ENCODE measurements around the gene VAT1. TPM values are rescaled to one million over a fixed set of nuclear protein-coding genes. Genes with fewer than 3 reads are reported as not detected.

Gene VAT1
- polyA plus RNA-seq, 1 of the 3 experiments (the other 2 are of a cell fraction) = 170 TPM

- TF ChIP-seq RFX5 (IDR thresholded peaks at IDR 0.05; ENCODE audit: low read length) (no peak), POLR2AphosphoS5 (IDR thresholded peaks at IDR 0.05; ENCODE audit: low read depth, low read length) (no peak), CTCF (IDR thresholded peaks at IDR 0.05) (no peak), YY1 (IDR thresholded peaks at IDR 0.05; ENCODE audit: low read depth) (no peak), FOXM1 (IDR thresholded peaks at IDR 0.05; ENCODE audit: low read depth) (no peak), ZBTB33 (IDR thresholded peaks at IDR 0.05; ENCODE audit: borderline replicate concordance, low read depth) (no peak), TAF1 (IDR thresholded peaks at IDR 0.05; ENCODE audit: borderline replicate concordance, low read depth, low read length) (no peak), MEF2A (IDR thresholded peaks at IDR 0.05; ENCODE audit: borderline replicate concordance, low read depth) (no peak), TCF12 (IDR thresholded peaks at IDR 0.05) (no peak), SMC3 (IDR thresholded peaks at IDR 0.05; ENCODE audit: low read depth, low read length) (no peak)
These were observed 6.6 kb downstream of the VAT1 start (continued) for GRCh38 chr17:43015579-43015978.

GRCh38 chr17:43014649-43015542 lies 7.3 kb downstream of the VAT1 start:
- no peaks in the 10 kb centered on the region for H3K9me2 ChIP-seq
- TF ChIP-seq FOSL2 (IDR thresholded peaks at IDR 0.05; ENCODE audit: borderline replicate concordance, low read depth) (no peak), EZH2phosphoT487 (IDR thresholded peaks at IDR 0.05; ENCODE audit: borderline replicate concordance, low read depth) (no peak), EP300 (IDR thresholded peaks at IDR 0.05; ENCODE audit: borderline replicate concordance in 1 of 2, low read depth in 1 of 2, low read length in 1 of 2) (no peak), MXI1 (IDR thresholded peaks at IDR 0.05; ENCODE audit: low read depth, low read length) (no peak), RXRA (IDR thresholded peaks at IDR 0.05; ENCODE audit: borderline replicate concordance, low read depth) (no peak)
- no peak for DNase-seq
- no peak overlapping the region for H3K4me2 ChIP-seq
- no peaks in the 10 kb centered on the region for H3F3A ChIP-seq (replicated peaks; ENCODE audit: insufficient read depth)
- H3K36me3 ChIP-seq (replicated peaks in 1 of 2; ENCODE audit: control insufficient read depth in 1 of 2, insufficient read depth in 2 of 2, low read length in 1 of 2) = peaks cover 15 to 29% of the 10 kb centered on the region in 2 experiments
- no peak overlapping the region for H3K4me3 ChIP-seq (ENCODE audit: low read depth in 2 of 2, low read length in 1 of 2)
- no peaks in the 10 kb centered on the region for H3K9me3 ChIP-seq
- WGBS (ENCODE audit: low lambda C conversion rate) = 94% methylated on average over 7 of the region's 8 CpGs
- peaks cover 0 to 20% of the 10 kb centered on the region in 2 experiments; a peak in 2 of 4 replicates for H3K4me1 ChIP-seq (ENCODE audit: control insufficient read depth in 1 of 2, insufficient read depth in 2 of 2, low read depth in 1 of 2, low read length in 1 of 2)
- no peaks in the 10 kb centered on the region for H3K27me3 ChIP-seq (ENCODE audit: insufficient read depth)
- no peak overlapping the region for H3K9ac ChIP-seq
- CTCF ChIA-PET = interaction anchor here (0.7 to 0.8 kb wide), 2 partner anchors 16 to 190 kb away, joined by 3 to 4 read pairs; no protein-coding TSS in a partner anchor
- POLR2A ChIA-PET = interaction anchor here (1.0 kb wide), 1 partner anchor 17 kb away, joined by 3 read pairs; the partner anchor contains the start of gene RPL27
- H3K79me2 ChIP-seq (ENCODE audit: insufficient read depth) = peaks cover 11% of the 10 kb centered on the region; the same call in 1 of the 2 replicates
- H3K27ac ChIP-seq (ENCODE audit: low read depth in 2 of 2, low read length in 1 of 2) = no peak overlapping the region
- 0 out of 2 replicates have a peak, but pooled peaks cover 6% of the 10 kb centered on the region for H4K20me1 ChIP-seq (ENCODE audit: insufficient read depth)
- no peak overlapping the region for H2AFZ ChIP-seq (ENCODE audit: low read depth)

Measured in SK-N-SH (cell line).